Psoas muscle (tissue), 8 donors: ENCODE measurements around the gene ITPR1. TPM values are rescaled to one million over a fixed set of nuclear protein-coding genes. Genes with fewer than 3 reads are reported as not detected.

Experiments
- ATAC-seq, 4 donors: fragments of 200-7000 bp; cut with Tn5 transposase; one replicate each; pipeline ENCODE4 v1.9.1; 2020; ENCODE audit warnings: moderate library complexity in 3 of 4, mild to moderate bottlenecking in 2 of 4
- DNase-seq, 2 donors: peaks; one replicate each; pipeline ENCODE4 v3.0.0-alpha.2; 2020
- H3K27ac ChIP-seq: fragments of 200-600 bp; one replicate; pipeline ENCODE4 v1.8.0; 2022
- H3K27me3 ChIP-seq, 3 donors: fragments of 200-600 bp in 1 of 3; one replicate each; pipeline versions ENCODE4 v1.6.1 to v1.8.0; 2013 to 2022; ENCODE audit warnings: low read length in 2 of 3, mild to moderate bottlenecking in 2 of 3, moderate library complexity in 1 of 3; ENCODE audit not compliant: insufficient read depth in 3 of 3
- H3K36me3 ChIP-seq, 2 donors: fragments of 200-600 bp in 1 of 2; one replicate each; pipeline versions ENCODE4 v1.6.1 to v1.8.0; 2013 to 2022; ENCODE audit warnings: low read depth in 1 of 2, mild to moderate bottlenecking in 1 of 2, moderate library complexity in 1 of 2; ENCODE audit not compliant: insufficient read depth in 1 of 2
- H3K4me1 ChIP-seq: fragments of 200-600 bp; one replicate; pipeline ENCODE4 v1.8.0; 2022
- H3K4me3 ChIP-seq: fragments of 200-600 bp; one replicate; pipeline ENCODE4 v1.8.0; 2022; ENCODE audit warnings: mild to moderate bottlenecking
- H3K9me3 ChIP-seq: fragments of 200-600 bp; one replicate; pipeline ENCODE4 v1.8.0; 2022
- CTCF ChIP-seq: fragments of 200-600 bp; IDR thresholded peaks from one replicate; pipeline ENCODE4 v1.8.0; 2022; ENCODE audit warnings: antibody characterized with exemption
- WGBS, 3 donors: extraction: QIAGEN DNeasy Blood & Tissue Kit; methylation state at CpG; one replicate each; pipeline versions ENCODE4 v1.1.6 to v1.1.7; 2013; 5-methylcytosine and 5-hydroxymethylcytosine counted together
- intact Hi-C, 2 donors: fragments of 100-400 bp; cut with DNase I; formaldehyde crosslinking; loops; one replicate each; pipeline versions ENCODE4 v1.11.0 to v1.14.2; 2022
- polyA plus RNA-seq, 3 donors: library from polyadenylated mRNA; stranded (reverse); fragments of 200-250 nt; gene quantifications; one replicate each; pipeline ENCODE4 v1.2.3, GENCODE V29; 2013
- total RNA-seq, 4 donors: library from RNA; stranded (reverse); fragmentation: NEBNext Ultra II Directional in 2 of 4; extraction: Animal tissue kit (Norgen Biotek cat#: 25700) in 2 of 4; gene quantifications; one replicate each; pipeline versions ENCODE4 v1.2.1 to v1.2.4, GENCODE V29; 2021 to 2023
- donor health status: healthy with polysubstance abuse.
- donor health status: DM: no; HTN: no; CAD: no; lungs with moderate emphysema.
- donor health status: Bipolar disorder and iron deficiency.
- donor health status: healthy.
- donor health status: DM: yes; HTN: yes; CAD: no.
- donor health status: DM: no; HTN: no; CAD: no.
- donor health status: DM: no; HTN: no; CAD: no.
- donor health status: DM: yes; HTN: yes; CAD: no.

The ITPR1 gene
- total and polyA plus RNA-seq, 7 donors, result 4.4 to 9.2 (median 8.8) TPM

GRCh38 chr3:4613366-4613765 lies 120.2 kb downstream of the ITPR1 start:
- Histone ChIP-seq H3K27ac (no peak overlapping the region), H3K36me3 (no peaks in the 10 kb centered on the region), H3K27me3 (no peaks in the 10 kb centered on the region), H3K4me3 (no peak overlapping the region), H3K4me1 (no peaks in the 10 kb centered on the region), H3K9me3 (no peaks in the 10 kb centered on the region)
- no peak for TF ChIP-seq CTCF
- intact Hi-C loops, result no loop called here
- ATAC-seq, result no peak
- DNase-seq, result no peak
- WGBS, 3 donors, result 69 to 81% (median 73%) methylated on average over 3 of the region's 3 CpGs

GRCh38 chr3:4614070-4614469 lies 120.9 kb downstream of the ITPR1 start:
- H3K27ac ChIP-seq, result no peak overlapping the region
- no peak for ATAC-seq
- no peak for TF ChIP-seq CTCF
- no peak for DNase-seq
- H3K9me3 ChIP-seq, result no peaks in the 10 kb centered on the region
- intact Hi-C loops, result no loop called here
- H3K4me1 ChIP-seq, result no peaks in the 10 kb centered on the region
- no peaks in the 10 kb centered on the region for H3K27me3 ChIP-seq
- H3K4me3 ChIP-seq, result no peak overlapping the region
- 76 to 85% (median 77%) methylated on average over 5 of the region's 5 CpGs for WGBS, 3 donors
- no peaks in the 10 kb centered on the region for H3K36me3 ChIP-seq

- no peaks in the 10 kb centered on the region for H3K4me1 ChIP-seq
- H3K27me3 ChIP-seq, result no peaks in the 10 kb centered on the region
- no peaks in the 10 kb centered on the region for H3K9me3 ChIP-seq
- no peak overlapping the region for H3K4me3 ChIP-seq
- no peak overlapping the region for H3K27ac ChIP-seq
- ATAC-seq, result no peak
- intact Hi-C loops, result no loop called here
- TF ChIP-seq CTCF, result no peak
- H3K36me3 ChIP-seq, result no peaks in the 10 kb centered on the region
- 90 to 93% (median 93%) methylated on average over 3 of the region's 3 CpGs for WGBS, 3 donors
- no peak for DNase-seq
Measured at GRCh38 chr3:4614927-4615326, 121.8 kb downstream of the ITPR1 start.

- H3K4me1 ChIP-seq, result no peaks in the 10 kb centered on the region
- no peaks in the 10 kb centered on the region for H3K36me3 ChIP-seq
- no peak for TF ChIP-seq CTCF
- H3K4me3 ChIP-seq, result no peak overlapping the region
- WGBS, 3 donors, result 6 to 13% (median 13%) methylated on average over 3 of the region's 3 CpGs
- intact Hi-C loops, result no loop called here
- no peak overlapping the region for H3K27ac ChIP-seq
- H3K9me3 ChIP-seq, result no peaks in the 10 kb centered on the region
- ATAC-seq (no peak), DNase-seq (no peak)
- no peaks in the 10 kb centered on the region for H3K27me3 ChIP-seq
Measured at GRCh38 chr3:4615750-4616149, 122.6 kb downstream of the ITPR1 start.

- Histone ChIP-seq H3K9me3 (no peaks in the 10 kb centered on the region), H3K36me3 (no peaks in the 10 kb centered on the region), H3K27ac (no peak overlapping the region), H3K27me3 (no peaks in the 10 kb centered on the region), H3K4me3 (no peak overlapping the region), H3K4me1 (no peaks in the 10 kb centered on the region)
- no peak for TF ChIP-seq CTCF
- DNase-seq, result no peak
- intact Hi-C loops, result no loop called here
- ATAC-seq, result no peak
- 77 to 91% (median 80%) methylated on average over 4 of the region's 4 CpGs for WGBS, 3 donors
Measured at GRCh38 chr3:4623421-4623999, 130.4 kb downstream of the ITPR1 start.
